Mammary epithelial cell (primary cell): ENCODE measurements around the gene LCE1E.

Experiments
- EZH2 ChIP-seq: IDR thresholded peaks from 2 replicates; pipeline ENCODE4 v1.6.1; 2012; ENCODE audit warnings: low read length, inconsistent platforms, borderline replicate concordance
- TF ChIP-seq, protein P1 (sequence below), 2 donors: IDR thresholded peaks in 1 of 2; conservative IDR thresholded peaks in 1 of 2; 2 replicates each; pipeline ENCODE4 v1.5.1; 2011 to 2012; ENCODE audit warnings: inconsistent platforms in 2 of 2, low read length in 2 of 2, mild to moderate bottlenecking in 2 of 2, control low read depth in 1 of 2, low read depth in 1 of 2; ENCODE audit not compliant: insufficient read depth in 1 of 2; ENCODE audit errors: extremely low read depth in 1 of 2

DNA sequence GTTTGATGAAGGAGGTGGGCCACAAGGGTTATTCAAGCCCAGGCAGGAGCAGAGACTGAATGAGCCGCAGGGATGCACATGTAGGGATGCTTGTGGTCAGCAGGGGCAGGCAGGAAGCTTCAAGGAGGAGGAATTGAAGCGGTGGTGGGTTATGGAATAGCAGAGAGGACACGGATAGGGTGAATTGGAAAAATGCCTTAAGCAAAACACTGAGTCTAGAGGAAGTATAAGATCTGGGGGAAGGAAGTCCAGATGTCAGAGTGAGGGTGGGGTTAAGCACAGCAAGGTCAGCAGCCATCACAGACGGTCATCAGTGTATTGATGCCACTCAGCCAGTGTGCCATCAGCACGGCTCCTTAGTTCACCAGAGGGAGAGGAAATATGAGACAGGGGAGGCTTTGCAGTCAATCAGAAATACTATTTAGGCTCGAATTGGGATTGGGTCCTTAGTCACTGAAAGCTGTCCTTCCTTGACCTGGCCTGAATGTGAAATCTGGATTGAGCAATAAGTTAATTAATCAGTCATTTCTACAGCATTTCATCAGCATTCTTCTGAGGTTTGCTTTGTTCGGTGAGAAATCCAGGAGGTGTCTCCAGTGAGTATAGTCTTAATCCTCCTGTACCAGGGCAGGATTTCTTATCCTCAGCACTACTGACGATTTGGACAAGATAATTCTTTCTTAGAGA, 17.1 kb upstream of the LCE1E start:
- no peak for TF ChIP-seq EZH2
- TF ChIP-seq, protein P1, sequence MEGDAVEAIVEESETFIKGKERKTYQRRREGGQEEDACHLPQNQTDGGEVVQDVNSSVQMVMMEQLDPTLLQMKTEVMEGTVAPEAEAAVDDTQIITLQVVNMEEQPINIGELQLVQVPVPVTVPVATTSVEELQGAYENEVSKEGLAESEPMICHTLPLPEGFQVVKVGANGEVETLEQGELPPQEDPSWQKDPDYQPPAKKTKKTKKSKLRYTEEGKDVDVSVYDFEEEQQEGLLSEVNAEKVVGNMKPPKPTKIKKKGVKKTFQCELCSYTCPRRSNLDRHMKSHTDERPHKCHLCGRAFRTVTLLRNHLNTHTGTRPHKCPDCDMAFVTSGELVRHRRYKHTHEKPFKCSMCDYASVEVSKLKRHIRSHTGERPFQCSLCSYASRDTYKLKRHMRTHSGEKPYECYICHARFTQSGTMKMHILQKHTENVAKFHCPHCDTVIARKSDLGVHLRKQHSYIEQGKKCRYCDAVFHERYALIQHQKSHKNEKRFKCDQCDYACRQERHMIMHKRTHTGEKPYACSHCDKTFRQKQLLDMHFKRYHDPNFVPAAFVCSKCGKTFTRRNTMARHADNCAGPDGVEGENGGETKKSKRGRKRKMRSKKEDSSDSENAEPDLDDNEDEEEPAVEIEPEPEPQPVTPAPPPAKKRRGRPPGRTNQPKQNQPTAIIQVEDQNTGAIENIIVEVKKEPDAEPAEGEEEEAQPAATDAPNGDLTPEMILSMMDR (conservative IDR thresholded peaks at IDR 0.05 in 1 of 2, IDR thresholded peaks at IDR 0.05 in 1 of 2; ENCODE audit: extremely low read depth in 1 of 2, insufficient read depth in 1 of 2, low read depth in 1 of 2, low read length in 2 of 2) = peak; percentile 14 to 30
